Upper lobe of left lung (tissue), 4 donors: ENCODE measurements around the gene CALCR.

Experiments
- CTCF ChIP-seq, 6 experiments: fragments of 450-650 bp in 4 of 6; fragments of 200-600 bp in 2 of 6; sonication (generic) in 2 of 6; IDR thresholded peaks; one replicate each; pipeline ENCODE4 v1.5.1; 2016 to 2019; ENCODE audit warnings: antibody characterized with exemption in 6 of 6
- EP300 ChIP-seq, 4 donors: sonication (generic); formaldehyde crosslinking; IDR thresholded peaks; one replicate each; pipeline ENCODE4 v1.5.1; 2017; ENCODE audit warnings: antibody characterized with exemption in 4 of 4, control low read depth in 2 of 4
- POLR2A ChIP-seq, 4 donors: fragments of 450-650 bp; IDR thresholded peaks; one replicate each; pipeline ENCODE4 v1.5.1; 2016 to 2017; ENCODE audit warnings: antibody characterized with exemption in 4 of 4, mild to moderate bottlenecking in 2 of 4
- POLR2AphosphoS5 ChIP-seq, 2 donors: sonication (generic); formaldehyde crosslinking; IDR thresholded peaks; one replicate each; pipeline ENCODE4 v1.5.1; 2017; ENCODE audit warnings: antibody characterized with exemption in 2 of 2

GRCh38 chr7:93475811-93476210, 98.7 kb downstream of the CALCR start:
- TF ChIP-seq CTCF (IDR thresholded peaks at IDR 0.05): no peak
- no peak for TF ChIP-seq POLR2AphosphoS5 (IDR thresholded peaks at IDR 0.05)
- TF ChIP-seq EP300 (IDR thresholded peaks at IDR 0.05): no peak
- TF ChIP-seq POLR2A (IDR thresholded peaks at IDR 0.05): no peak
